IMR-90 (cell line): Measurements from ENCODE around the gene MLEC. TPM values are rescaled to one million over a fixed set of nuclear protein-coding genes. Genes with fewer than 3 reads are reported as not detected.

Source experiments
- ATAC-seq: fragments of 200-7000 bp; cut with Tn5 transposase; 2 replicates; pipeline ENCODE4 v1.9.1; 2020; ENCODE audit warnings: low read depth, mild to moderate bottlenecking, moderate library complexity
- BruUV-seq: library from RNA; stranded (reverse); fragments of 400-500 nt; replicated peaks from 2 replicates; lab custom pipeline; 2021; lab: Mats Ljungman, UMichigan
- CTCF ChIA-PET: fragments of 300-600 bp; formaldehyde crosslinking; extraction: SDS; loops from one replicate; lab custom pipeline; 2021; ENCODE audit warnings: antibody characterized with exemption; lab: Yijun Ruan, JAX
- POLR2A ChIA-PET: fragments of 300-600 bp; sonication (Branson Sonifier 250); formaldehyde crosslinking; loops from one replicate; lab custom pipeline; 2022; ENCODE audit warnings: antibody characterized with exemption; ENCODE audit not compliant: unreplicated experiment; lab: Charles Lee
- DNase-seq: peaks from one replicate; pipeline ENCODE4 v3.0.0; 2013
- H2AFZ ChIP-seq: replicated peaks from 2 replicates; pipeline ENCODE3; 2013; ENCODE audit warnings: low read length, mild to moderate bottlenecking; ENCODE audit not compliant: poor library complexity
- H2AK5ac ChIP-seq: 2 replicates; pipeline ENCODE4 v1.6.1; 2013; ENCODE audit warnings: low read depth, low read length, inconsistent platforms
- H2AK9ac ChIP-seq: replicated peaks from 2 replicates; pipeline ENCODE3; 2013; ENCODE audit warnings: mild to moderate bottlenecking, low read depth, low read length, moderate library complexity; ENCODE audit not compliant: poor library complexity
- H2BK120ac ChIP-seq: 2 replicates; pipeline ENCODE4 v1.6.1; 2013; ENCODE audit warnings: low read depth, low read length, inconsistent platforms
- H2BK15ac ChIP-seq: 3 replicates; pipeline ENCODE4 v1.6.1; 2013; ENCODE audit warnings: low read depth, low read length, inconsistent platforms
- H2BK20ac ChIP-seq: 2 replicates; pipeline ENCODE4 v1.6.1; 2013; ENCODE audit warnings: low read depth, mild to moderate bottlenecking, inconsistent platforms, low read length, moderate library complexity
- H2BK5ac ChIP-seq: 2 replicates; pipeline ENCODE4 v1.6.1; 2013; ENCODE audit warnings: mild to moderate bottlenecking, low read depth, low read length, inconsistent platforms; ENCODE audit not compliant: poor library complexity, severe bottlenecking
- H3K14ac ChIP-seq: replicated peaks from 2 replicates; pipeline ENCODE4 v1.6.1; 2013; ENCODE audit warnings: low read depth, low read length, inconsistent platforms
- H3K18ac ChIP-seq: 2 replicates; pipeline ENCODE4 v1.6.1; 2013; ENCODE audit warnings: low read depth, low read length, control low read depth
- H3K23ac ChIP-seq: 2 replicates; pipeline ENCODE4 v1.6.1; 2013; ENCODE audit warnings: low read depth, low read length, inconsistent platforms
- H3K27ac ChIP-seq: 2 replicates; pipeline ENCODE4 v1.5.1; 2013; ENCODE audit warnings: mild to moderate bottlenecking, control low read depth, low read length; ENCODE audit not compliant: insufficient read depth
- H3K27me3 ChIP-seq: 2 replicates; pipeline ENCODE4 v1.6.1; 2013; ENCODE audit warnings: low read length; ENCODE audit not compliant: control insufficient read depth, insufficient read depth
- H3K36me3 ChIP-seq: 2 replicates; pipeline ENCODE4 v1.6.1; 2013; ENCODE audit warnings: low read length, mixed read lengths; ENCODE audit not compliant: control insufficient read depth, insufficient read depth
- H3K4ac ChIP-seq: 2 replicates; pipeline ENCODE4 v1.6.1; 2013; ENCODE audit warnings: low read depth, low read length, inconsistent platforms
- H3K4me1 ChIP-seq: 2 replicates; pipeline ENCODE4 v1.6.1; 2013; ENCODE audit warnings: low read length, mixed read lengths; ENCODE audit not compliant: control insufficient read depth, insufficient read depth
- H3K4me2 ChIP-seq: 2 replicates; pipeline ENCODE4 v1.6.1; 2013; ENCODE audit warnings: low read depth, mild to moderate bottlenecking, control low read depth, low read length, moderate library complexity
- H3K4me3 ChIP-seq: 2 replicates; pipeline ENCODE4 v1.5.1; 2013; ENCODE audit warnings: low read depth, mild to moderate bottlenecking, control low read depth, low read length, moderate library complexity; ENCODE audit not compliant: insufficient read depth
- H3K56ac ChIP-seq: 2 replicates; pipeline ENCODE4 v1.6.1; 2013; ENCODE audit warnings: low read length, inconsistent platforms; ENCODE audit not compliant: insufficient read depth; ENCODE audit errors: extremely low read depth
- H3K79me1 ChIP-seq, 2 experiments: 2 replicates each; pipeline ENCODE4 v1.6.1; 2013; ENCODE audit warnings: low read length in 2 of 2, inconsistent platforms in 1 of 2, low read depth in 1 of 2
- H3K9ac ChIP-seq: 2 replicates; pipeline ENCODE4 v1.6.1; 2013; ENCODE audit warnings: low read depth, low read length, control low read depth
- H3K9me1 ChIP-seq: 2 replicates; pipeline ENCODE4 v1.6.1; 2013; ENCODE audit warnings: low read length, inconsistent platforms; ENCODE audit not compliant: insufficient read depth
- H3K9me3 ChIP-seq: 2 replicates; pipeline ENCODE4 v1.6.1; 2013; ENCODE audit warnings: low read length; ENCODE audit not compliant: control insufficient read depth, insufficient read depth
- H4K20me1 ChIP-seq: 2 replicates; pipeline ENCODE4 v1.6.1; 2013; ENCODE audit warnings: low read length, inconsistent platforms; ENCODE audit not compliant: insufficient read depth
- H4K5ac ChIP-seq: 2 replicates; pipeline ENCODE4 v1.6.1; 2013; ENCODE audit warnings: mild to moderate bottlenecking, low read depth, low read length, control low read depth
- H4K8ac ChIP-seq, 2 experiments: 2 replicates each; pipeline ENCODE4 v1.6.1; 2013; ENCODE audit warnings: low read depth in 2 of 2, low read length in 2 of 2, control low read depth in 1 of 2, inconsistent platforms in 1 of 2
- H4K91ac ChIP-seq: 2 replicates; pipeline ENCODE4 v1.6.1; 2013; ENCODE audit warnings: low read depth, low read length, inconsistent platforms; ENCODE audit not compliant: insufficient read depth
- BHLHE40 ChIP-seq: fragments of 150-350 bp; IDR thresholded peaks from 2 replicates; pipeline ENCODE4 v1.6.1; 2016; ENCODE audit warnings: mild to moderate bottlenecking, low read depth, low read length
- CEBPB ChIP-seq: IDR thresholded peaks from 2 replicates; pipeline ENCODE4 v1.6.1; 2012; ENCODE audit warnings: low read depth, low read length, improper control_type of control experiment
- MAZ ChIP-seq: IDR thresholded peaks from 2 replicates; pipeline ENCODE4 v1.6.1; 2012; ENCODE audit warnings: low read depth, mild to moderate bottlenecking, low read length, improper control_type of control experiment, moderate library complexity, borderline replicate concordance
- NFE2L2 ChIP-seq: fragments of 150-350 bp; IDR thresholded peaks from 2 replicates; pipeline ENCODE4 v1.6.1; 2016; ENCODE audit warnings: low read depth, mild to moderate bottlenecking, low read length
- POLR2A ChIP-seq: IDR thresholded peaks from 2 replicates; pipeline ENCODE4 v1.6.1; 2012; ENCODE audit warnings: mild to moderate bottlenecking, low read depth, low read length
- RFX5 ChIP-seq: IDR thresholded peaks from 2 replicates; pipeline ENCODE4 v1.8.0; 2012; ENCODE audit warnings: low read depth, mild to moderate bottlenecking, low read length, moderate library complexity
- WGBS, 2 experiments: methylation state at CpG; one replicate each; pipeline versions ENCODE4 v1.1.5 to v1.1.7; 2013; ENCODE audit warnings: missing lambda C conversion rate in 2 of 2; ENCODE audit not compliant: insufficient read length in 1 of 2; ENCODE audit errors: extremely low coverage in 2 of 2; 5-methylcytosine and 5-hydroxymethylcytosine counted together
- dilution Hi-C: fragments of 300-500 bp; cut with HindIII; formaldehyde crosslinking; loops from one replicate; pipeline ENCODE4 v1.14.3; 2018; ENCODE audit warnings: low sequenced_read_pairs; ENCODE audit not compliant: unreplicated experiment
- in situ Hi-C: fragments of 300-500 bp; cut with MboI; formaldehyde crosslinking; loops from 3 replicates; pipeline ENCODE4 v1.14.3; 2019; ENCODE audit warnings: low sequenced_read_pairs, inconsistent platforms, mixed read lengths
- intact Hi-C: fragments of 100-400 bp; cut with micrococcal nuclease; formaldehyde crosslinking; loops from 2 replicates; pipeline ENCODE4 v1.10.0; 2022
- polyA plus RNA-seq, 3 experiments: library from polyadenylated mRNA; depleted of rRNA; stranded (reverse); fragments of >200 nt; gene quantifications; 2 replicates each; pipeline ENCODE4 v1.2.3, GENCODE V29; 2012; ENCODE audit warnings: low replicate concordance in 1 of 3
- total RNA-seq: library from RNA; depleted of rRNA; stranded (reverse); fragments of >200 nt; gene quantifications from 2 replicates; pipeline ENCODE4 v1.2.3, GENCODE V29; 2012

MLEC gene
- total and polyA plus RNA-seq, 2 of the 4 experiments (the other 2 are of a cell fraction), result 44.1 to 137 TPM

DNA sequence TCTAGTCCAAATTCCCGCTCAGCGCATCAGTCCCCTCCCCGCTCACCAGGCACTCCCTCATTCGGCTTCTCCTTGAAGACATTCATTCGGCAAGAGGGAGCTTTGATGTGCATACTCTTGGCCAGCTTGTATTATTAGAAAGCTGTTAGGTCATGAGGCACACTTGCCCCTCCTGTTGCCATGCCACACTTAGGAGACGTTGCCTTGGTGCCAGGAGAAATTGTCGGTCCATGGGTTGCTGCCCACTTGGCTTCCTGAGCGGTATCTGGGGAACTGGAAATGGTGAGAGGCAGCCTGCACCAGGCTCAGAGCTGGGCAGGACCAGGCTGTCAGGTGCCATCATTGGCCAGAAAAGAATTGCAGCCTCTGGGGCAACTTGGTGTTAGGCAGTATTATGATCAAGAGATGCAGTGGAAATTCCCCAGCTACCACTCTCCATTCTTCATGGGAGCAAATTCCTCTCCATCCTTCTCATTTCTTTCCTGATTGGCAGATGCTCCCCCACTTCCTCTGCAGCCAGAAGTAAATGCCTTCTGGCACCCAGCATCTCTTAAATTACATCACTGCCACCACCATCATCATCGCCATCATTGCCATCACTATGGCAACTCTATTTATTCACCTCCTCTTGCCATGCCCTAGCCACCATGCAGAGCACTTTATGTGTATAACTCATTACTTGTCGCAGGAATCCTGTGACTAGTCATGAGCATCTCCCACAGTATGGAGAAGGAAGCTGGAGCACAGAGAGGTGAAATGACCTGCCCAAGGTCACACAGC is 34.1 kb upstream of the MLEC start (continued):
- no peak for TF ChIP-seq BHLHE40

DNA sequence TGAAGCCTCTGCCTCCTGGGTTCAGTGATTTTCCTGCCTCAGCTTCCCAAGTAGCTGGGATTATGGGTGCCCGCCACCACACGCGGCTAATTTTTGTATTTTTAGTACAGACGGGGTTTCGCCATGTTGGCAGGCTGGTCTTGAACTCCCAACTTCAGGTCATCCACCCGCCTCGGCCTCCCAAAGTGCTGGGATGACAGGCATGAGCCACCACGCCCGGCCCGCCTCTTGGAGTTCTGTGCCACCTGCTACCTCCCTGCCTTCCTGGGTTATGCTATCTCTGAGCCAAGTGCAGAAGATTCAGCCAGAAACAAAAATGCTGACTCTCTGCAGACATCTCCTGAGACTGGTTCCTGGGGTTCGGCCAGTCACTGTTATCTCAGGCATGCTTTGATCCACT is 33.3 kb upstream of the MLEC start:
- H3K23ac ChIP-seq, result no peak overlapping the region
- ATAC-seq, result no peak
- H3K27ac ChIP-seq, result no peak overlapping the region
- no peak overlapping the region for H4K5ac ChIP-seq
- no peaks in the 10 kb centered on the region for H3K79me1 ChIP-seq
- H2AFZ ChIP-seq, result no peak overlapping the region
- H3K9ac ChIP-seq, result no peak overlapping the region
- WGBS, 2 experiments, result 89% methylated on average over 10 of the region's 11 CpGs; no CpG with 5 or more reads in 1 of the 2 experiments
- H3K4me2 ChIP-seq, result no peak overlapping the region
- no peak overlapping the region for H4K8ac ChIP-seq
- dilution Hi-C loops (no loop called here), intact Hi-C loops (no loop called here), in situ Hi-C loops (no loop called here)
- no peak overlapping the region for H2BK5ac ChIP-seq
- TF ChIP-seq NFE2L2 (no peak), CEBPB (no peak), POLR2A (no peak), RFX5 (no peak), MAZ (no peak)
- H3K9me1 ChIP-seq, result peaks cover 5% of the 10 kb centered on the region; the same call in 1 of the 2 replicates
- H3K4me1 ChIP-seq, result peaks cover 3% of the 10 kb centered on the region; the same call in 1 of the 2 replicates
- DNase-seq, result no peak
- H2AK9ac ChIP-seq, result no peak overlapping the region
- ChIA-PET POLR2A (no interaction called here), CTCF (no interaction called here)
- H4K91ac ChIP-seq, result no peak overlapping the region
- no peak overlapping the region for H3K4me3 ChIP-seq
- no TSS peak for BruUV-seq
- H2BK15ac ChIP-seq, result no peak overlapping the region
- H2AK5ac ChIP-seq, result no peak overlapping the region
- no peak overlapping the region for H2BK120ac ChIP-seq
- H4K20me1 ChIP-seq, result no peaks in the 10 kb centered on the region
- no peak overlapping the region for H3K4ac ChIP-seq
- no peak overlapping the region for H3K14ac ChIP-seq
- no peak overlapping the region for H3K56ac ChIP-seq
- H3K9me3 ChIP-seq, result no peaks in the 10 kb centered on the region
- H3K27me3 ChIP-seq, result peaks cover 59% of the 10 kb centered on the region
- H3K36me3 ChIP-seq, result no peaks in the 10 kb centered on the region
- H3K18ac ChIP-seq, result no peak overlapping the region
- no peak overlapping the region for H2BK20ac ChIP-seq
